GM21447 (cell line): Measurements from ENCODE around the gene EEF2K.
A peak's percentile ranks its signal among the peaks of the same experiment; 100 is the strongest.
"Not testable (repeated sequence)": the region's sequence is repeated elsewhere in the genome, so short reads cannot be mapped to it uniquely, and the experiment has no call there.

Source experiments
- ATAC-seq: cut with Tn5 transposase; IDR thresholded peaks from one replicate; pipeline ENCODE4 v1.9.1; 2021; ENCODE audit not compliant: unreplicated experiment

Gene EEF2K

DNA sequence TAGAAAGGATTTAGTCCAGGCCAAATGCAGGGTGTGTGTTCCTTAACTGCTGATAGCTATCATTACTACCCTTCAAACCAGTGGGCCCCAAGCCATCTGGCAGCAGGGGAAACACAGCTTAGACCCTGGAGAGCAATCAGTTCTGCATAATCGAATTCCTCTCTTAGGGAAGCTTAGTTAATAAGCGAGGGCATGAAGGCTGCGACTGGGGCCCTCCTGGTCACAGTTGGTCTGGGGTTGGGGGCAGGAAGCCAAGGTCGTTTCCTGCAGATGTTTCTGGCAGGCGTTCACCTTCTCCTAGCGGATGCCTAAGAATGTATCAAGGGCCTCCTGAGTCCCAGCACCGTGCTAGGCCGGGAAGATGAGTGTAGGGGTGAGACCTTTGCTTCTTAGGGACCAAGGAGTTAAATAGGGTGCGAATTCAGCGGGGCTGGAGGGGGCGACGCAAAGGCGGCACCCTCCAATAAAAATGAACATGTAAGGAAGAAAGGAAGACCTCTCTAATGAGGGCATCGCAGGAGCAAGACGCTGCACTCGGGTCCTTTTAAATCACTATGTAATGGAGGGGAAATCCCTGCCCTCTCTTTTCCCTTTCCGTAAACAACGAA is 16.5 kb upstream of the EEF2K start:
- no peak for ATAC-seq

DNA sequence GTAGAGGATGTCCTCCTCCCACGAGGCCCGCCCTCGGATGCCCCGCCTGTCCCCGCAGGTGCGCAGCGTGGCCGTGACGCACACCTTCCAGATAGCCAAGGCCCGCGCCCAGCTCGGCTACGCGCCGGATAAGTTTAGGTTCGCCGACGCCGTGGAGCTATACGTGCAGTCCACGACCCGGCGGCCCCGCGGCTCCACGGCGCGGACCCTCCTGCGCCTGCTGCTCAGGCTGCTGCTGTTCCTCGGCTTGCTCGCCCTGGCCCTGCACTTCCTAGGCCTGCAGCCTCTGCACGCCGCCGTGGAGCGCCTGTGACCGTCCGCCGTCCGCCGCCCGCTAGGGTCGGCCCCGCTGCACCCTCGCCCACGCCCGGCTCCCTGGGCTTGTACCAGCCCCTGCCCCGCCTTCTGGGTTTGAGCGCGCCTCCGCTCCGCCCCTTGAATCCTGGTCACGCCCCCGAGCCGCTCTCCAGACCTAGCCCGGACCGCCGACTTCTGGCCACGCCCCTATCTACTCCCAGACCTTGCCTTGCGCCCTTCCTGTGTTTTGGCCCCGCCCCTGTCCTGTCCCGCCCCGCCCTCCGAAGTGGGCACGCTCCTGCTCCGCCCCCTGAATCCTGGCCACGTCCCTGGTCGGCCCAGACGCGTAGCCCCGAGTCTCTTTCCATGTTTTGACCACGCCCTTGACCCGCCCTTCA is 15.8 kb upstream of the EEF2K start:
- peak; percentile 50 for ATAC-seq

DNA sequence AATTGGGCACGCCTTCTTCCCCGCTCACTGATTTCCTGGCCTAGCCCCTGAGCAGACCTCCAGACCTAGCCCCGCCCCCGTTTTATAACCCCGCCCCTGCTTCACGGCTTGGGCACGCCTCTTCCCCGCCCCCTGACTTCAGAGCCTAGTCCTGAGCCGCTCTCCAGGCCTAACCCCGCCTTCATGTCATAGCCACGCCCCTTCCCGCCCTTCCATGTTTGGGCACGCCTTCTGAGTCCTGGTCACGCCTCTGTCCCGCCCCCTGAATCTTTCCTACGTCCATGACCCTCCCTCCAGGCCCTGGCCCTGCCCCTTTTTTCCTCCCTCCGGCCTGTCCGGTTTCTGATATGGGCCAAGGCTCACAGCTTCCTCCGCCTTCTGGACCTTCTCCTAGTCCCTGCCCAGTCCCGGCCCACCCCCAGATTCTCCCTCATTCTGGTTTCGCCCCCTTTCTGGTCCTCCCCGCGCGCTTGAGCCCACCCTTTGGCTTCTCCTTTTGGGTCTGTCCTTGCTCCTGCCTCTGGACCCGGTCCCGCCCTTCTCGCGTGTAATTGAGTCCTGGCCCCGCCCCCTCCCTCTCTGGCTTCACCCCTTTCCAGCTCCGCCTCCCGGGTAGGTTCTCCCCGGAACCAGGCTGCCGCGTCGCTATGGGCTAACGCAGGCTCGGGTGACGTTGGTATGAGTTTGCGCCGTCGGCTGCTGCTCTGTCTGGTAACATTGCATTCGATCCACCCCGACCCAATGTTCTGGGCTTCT is 15.1 kb upstream of the EEF2K start:
- peak; percentile 43 for ATAC-seq

DNA sequence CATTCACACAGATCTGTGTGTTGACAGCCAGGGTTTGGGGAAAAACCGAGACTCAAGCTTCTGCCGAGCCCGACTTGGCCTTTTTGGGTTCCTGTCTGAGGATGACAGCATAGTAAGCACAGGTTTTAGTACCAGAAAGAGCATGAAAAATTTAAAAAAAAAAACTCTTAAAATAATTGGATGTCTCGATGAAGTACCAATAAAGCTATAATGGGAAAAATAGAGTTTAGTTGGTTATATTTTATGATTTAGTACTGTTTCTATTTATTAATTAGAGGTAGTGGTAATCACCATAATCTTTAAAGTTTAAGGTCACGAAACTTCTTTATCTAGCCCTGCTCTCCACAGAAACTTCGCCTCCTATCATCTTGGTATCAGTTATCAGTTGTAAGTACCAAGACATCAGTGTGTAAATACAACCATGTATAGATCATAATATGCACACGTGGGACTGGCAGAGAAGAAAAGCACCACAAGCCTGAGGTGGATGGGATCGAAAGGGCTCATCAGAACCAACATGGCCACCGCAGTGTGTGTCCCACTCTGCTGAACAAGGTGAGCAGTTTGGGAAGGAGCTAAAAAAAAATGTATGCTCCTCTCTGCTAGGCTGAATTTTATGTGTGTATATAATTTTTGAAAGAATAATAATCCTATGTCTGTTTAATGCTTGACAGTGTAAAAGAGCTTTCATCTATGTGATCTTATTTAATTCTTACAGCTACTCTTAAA is 14.4 kb upstream of the EEF2K start:
- no peak for ATAC-seq

DNA sequence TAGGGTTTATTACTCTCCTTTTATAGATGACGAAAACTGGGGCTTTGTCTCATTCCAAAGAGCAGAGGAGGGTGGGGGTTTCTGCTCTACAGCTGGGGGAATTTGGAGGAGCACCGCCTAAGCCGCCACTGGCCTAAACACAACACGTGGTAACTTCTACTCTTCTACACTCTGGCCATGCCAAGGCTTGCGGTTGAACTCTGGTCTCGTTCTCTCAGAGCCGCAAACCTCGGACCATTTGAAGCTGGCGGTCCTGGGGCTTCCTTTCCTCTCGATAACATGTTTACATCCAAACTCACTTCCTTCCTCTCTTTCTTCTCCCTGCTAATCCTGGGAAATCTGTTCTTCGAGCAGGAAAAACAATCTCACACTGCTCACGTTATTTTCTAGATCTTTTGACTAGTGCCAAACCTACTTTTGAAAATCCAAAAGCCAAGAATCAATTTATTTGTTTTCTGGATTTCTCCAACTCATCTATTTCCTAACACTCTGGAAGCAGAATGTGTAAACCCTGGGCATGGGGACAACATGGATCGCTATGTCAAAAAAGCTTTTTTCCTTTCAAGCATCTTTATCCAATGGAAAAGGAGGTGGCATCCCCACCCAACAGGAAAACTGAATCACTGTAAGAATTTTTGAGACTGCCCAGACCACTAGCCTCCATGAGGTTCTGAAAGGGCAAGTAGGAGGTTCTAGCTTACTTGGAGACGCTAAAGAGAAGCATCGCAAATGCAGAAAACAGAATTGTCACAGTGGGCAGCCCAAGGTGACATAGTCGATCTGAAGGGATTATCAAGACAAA is 13.6 kb upstream of the EEF2K start:
- peak; percentile 22 for ATAC-seq

DNA sequence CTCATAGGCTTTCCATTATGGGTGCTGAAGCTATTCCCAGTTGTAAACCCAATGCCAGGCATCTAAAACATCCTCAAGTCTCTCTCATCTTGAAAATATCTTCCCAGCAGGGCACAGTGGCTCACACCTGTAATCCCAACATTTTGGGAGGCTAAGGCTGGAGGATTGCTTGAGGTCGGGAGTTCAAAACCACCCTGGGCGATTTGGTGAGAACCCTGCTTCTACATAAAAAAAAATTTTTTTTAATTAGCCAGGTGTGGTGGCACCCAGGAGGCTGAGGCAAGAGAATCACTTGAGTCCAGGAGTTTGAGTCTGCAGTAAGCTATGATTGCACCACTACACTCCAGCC is 13.0 kb upstream of the EEF2K start:
- ATAC-seq: no peak

DNA sequence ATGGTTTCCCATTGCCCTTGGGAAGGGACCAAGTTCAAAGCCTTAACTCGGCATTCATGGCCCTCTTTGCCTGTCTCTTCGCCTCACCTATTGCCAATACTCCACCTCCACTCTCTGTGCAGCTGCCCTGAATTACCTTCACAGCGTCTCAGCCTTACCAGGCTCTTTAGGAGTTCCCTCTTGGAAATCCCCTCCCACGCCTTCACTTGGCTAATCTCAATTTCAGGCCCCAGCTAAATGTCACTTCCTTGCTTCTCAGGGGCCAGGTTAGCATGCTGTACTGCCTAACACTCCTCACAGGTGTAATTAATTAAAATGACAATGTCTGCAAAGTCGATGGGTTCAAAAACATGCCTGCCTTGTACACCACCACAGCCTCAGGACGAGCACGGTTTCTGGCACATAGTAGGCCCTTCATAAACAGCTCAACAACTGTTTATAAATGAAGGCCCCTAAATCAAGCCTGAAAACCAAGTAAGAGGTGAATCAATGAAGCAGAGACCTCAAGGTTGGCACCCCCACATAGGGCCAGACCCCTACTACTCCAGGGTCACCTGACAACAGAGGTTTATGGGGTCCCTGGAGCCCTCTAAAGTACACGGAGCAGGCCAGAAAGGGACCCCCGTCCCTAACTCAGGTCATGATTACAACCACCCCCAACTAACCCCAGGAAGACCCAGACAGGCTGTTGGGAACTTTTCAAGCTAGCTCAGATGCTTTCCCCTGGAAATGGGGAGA is 11.2 kb upstream of the EEF2K start:
- ATAC-seq: no peak

DNA sequence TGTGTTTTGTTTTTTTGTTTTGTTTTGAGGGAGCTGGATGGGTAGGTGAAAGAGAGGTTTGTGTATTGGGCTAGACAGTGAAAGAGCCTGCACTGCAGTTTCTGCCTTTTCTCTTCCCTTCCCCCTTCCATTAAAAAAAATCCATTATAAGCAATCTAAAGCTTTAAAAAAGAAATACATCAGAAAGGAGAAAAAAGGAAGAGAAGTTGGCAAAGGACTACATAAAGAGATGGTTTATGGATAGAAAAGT is 10.7 kb upstream of the EEF2K start:
- no peak for ATAC-seq

DNA sequence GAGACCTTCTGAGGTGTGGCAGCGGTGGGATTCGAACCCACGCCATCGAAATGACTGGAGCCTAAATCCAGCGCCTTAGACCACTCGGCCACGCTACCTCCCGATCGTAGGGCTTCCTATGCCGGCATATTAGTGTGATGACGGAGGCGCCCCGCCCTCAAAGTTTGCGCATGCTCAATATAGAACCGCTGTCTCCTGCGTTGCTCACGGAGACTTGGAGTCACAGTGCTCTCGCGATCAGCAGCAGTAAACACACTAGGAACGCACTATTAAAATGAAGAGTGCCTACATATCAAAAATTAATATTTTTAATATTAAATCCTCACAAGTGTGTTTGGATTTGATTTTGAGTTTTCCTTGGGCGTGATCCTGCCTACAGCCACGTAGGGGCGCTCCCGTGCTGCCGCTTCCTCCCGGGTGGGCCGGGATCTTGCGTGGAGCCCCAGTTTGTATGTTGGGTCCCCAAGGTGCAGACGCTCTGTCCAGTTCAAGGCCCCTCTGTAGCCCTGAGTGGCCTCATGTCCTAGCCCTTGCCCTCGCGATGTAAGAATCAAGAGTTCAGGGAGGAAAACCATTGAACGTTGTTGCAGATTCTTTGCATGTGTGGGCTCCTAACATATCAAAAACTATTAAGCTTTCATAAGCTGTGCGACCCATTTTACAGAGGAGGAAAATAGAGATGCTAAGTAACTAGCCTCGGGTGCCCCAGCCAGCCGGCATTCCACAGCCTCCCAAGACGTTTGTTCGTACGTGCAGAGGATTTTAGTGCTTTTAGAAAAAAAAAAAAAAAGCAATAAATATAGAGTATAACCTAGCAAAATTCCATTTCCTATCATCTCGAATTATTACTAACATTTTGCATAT is 10.2 kb upstream of the EEF2K start:
- ATAC-seq: no peak

DNA sequence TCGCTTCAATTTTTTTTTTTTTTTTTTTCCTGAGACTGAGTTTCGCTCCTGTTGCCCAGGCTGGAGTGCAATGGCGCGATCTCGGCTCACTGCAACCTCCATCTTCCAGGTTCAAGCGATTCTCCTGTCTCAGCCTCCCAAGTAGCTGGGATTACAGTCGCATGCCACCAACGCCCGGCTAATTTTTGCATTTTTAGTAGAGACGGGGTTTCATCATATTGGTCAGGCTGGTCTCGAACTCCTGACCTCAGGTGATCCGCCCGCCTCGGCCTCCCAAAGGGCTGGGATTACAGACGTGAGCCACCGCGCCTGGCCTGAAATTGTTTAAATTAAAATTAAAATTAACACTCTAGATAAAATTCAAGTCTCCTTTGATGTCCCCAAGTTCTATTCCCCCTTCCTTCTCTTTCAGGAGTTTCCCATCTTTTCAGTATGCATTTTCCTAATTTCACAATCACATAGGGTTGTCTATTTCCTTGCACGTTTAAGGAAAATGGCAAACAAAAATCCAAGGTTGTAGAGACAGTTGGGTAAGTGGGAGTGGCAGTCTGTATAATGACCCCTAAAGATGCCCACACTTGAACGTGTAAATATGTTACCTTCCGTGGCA is 9.4 kb upstream of the EEF2K start:
- ATAC-seq: not testable (repeated sequence)

DNA sequence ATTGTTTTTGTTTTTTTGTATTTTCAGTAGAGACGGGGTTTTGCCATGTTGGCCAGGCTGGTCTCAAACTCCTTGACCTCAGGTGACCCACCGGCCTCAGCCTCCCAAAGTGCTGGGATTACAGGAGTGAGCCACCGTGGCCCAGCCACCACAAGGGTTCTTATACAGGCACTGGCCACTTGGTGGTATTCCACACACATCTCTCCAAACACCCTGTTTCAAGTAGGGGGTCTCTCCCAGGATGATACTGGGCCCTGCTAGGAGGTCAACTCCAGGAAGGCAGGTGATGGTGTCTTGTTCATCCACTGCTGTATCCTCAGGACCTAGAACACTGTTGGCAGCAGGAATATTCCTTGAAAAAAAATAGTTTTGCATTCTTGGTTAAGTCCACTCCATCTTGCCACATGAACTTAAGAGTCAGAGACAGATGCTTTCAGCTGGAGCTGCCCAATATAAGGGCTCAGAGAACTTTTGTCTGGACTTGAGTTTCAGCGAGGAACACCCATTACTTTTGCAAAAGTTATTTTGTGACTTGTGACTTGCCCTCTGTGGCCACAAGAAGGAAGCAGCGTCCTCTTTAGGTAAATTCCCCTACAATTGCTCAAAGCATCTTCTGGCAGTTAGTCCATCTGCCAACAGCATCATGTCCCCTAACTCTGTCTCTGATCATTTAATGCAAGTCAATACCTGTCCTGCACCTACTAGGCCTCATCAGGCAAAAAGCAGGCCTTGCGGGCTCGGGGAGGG is 7.4 kb upstream of the EEF2K start:
- no peak for ATAC-seq

DNA sequence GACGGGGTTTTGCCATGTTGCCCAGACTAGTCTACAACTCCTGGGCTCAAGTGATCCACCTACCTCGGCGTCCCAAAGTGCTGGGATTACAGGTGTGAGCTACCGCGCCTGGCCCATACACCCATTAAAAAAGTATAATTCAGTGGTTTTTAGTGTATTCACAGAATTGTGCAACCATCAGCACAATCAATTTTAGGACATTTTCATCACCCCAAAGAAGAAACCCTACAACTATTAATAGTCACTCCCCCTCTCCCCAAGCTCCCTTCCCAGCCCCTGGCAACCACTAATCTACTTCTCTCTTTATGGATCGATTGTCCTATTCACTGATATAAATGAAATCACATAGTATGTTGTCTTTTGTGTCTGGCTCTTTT is 3.8 kb upstream of the EEF2K start:
- no peak for ATAC-seq

DNA sequence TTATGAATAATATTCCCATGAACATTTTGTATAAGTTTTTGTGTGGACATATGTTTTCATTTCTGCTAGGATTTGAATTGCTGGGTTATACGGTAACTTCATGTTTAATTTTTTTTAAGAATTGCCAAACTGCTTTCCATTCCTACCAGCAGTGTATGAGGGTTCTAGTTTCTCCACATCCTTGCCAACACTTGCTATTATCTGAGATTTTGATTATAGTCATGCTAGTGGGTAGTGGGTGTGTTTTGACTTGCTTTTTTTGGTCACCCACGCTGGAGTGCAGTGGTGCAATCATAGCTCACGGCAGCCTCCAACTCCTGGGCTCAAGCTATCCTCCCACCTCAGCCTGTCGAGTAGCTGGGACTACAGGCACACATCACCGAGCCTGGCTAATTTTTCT is 3.0 kb upstream of the EEF2K start:
- ATAC-seq: no peak

DNA sequence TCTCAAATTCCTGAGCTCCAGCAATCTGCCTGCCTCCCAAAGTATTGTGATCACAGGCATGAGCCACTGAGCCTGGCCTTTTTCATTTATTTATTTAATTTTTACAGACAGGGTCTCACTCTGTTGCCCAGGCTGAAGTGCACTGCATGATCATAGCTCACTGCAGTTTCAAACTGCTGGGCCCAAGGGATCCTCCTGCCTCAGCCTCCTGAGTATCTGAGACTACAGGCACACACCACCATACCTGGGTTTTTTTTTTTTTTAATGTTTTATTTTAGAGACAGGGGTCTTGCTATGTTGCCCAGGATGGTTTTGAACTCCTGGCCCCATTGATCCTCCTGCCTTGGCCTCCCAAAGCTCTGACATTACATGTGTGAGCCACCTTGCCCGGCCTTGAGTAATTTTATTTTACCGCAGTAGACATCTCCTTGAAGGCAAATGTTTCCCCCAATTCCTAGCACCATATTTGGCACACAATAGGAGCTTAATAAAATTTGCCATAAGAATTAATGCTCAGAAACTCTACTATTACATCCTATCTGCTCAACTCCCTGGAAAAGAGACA is 1.9 kb upstream of the EEF2K start:
- ATAC-seq: no peak

DNA sequence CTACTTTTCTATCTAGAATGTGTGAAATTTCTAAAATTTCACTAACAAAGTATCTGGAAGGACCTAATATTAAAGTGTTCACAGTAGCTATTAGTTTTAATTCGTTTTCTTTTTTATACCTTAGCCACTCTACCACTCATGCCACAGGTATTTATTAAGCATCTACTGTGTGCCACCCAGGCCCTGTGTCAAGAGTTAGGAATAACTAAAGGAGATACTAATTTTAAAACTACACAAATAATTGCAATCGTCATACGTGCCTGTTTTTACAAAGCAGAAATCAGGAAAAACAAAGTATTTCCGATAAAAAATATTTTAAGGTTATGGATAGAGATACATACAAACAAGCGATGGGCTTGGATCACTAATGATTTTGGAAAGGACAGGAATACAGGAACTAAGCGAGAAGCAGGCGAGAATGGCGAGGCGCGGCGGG is 483 bp upstream of the EEF2K start:
- ATAC-seq: no peak

DNA sequence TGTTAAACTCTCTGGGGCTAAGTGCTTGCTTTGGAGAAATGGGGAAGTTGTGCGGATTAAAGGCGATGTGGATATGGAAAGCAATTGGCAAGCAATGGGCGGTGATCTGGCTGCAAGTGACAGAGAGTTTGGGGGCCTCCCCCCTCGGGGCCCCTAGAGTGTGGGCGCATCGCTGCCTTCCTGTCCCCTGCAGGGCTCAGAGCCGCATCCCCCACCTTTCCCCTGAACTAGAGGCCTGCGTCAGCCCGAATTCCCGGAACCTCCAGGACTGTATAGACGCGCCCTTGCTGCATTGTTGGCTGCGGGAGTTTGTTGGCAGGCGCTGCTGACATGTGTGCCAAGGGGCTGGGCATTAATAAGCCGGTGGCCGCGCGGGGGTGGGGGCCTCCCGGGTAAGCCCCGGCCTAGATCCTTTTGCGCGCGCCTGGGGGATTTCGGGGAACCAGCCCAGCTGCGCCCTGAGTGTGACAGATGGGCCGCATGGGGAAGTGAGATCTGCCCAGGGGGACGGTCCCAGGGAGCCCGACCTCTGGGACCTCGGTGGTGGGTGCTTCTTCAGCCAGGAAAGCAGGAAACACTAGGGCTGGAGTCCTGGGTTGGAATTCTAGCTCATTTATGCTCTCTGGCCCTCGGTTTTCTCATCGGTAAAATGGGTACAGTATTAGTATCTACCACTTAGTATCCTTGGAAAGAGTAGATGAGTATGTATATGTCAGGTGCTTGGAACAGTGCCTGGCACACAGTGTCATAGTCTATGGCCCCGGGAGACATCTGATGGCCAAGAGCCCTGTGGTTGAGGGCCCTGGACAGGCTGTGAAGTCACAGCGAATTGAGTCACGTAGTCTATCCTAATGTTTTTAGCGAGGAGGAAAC is 1.0 kb downstream of the EEF2K start:
- peak; percentile 58 for ATAC-seq

DNA sequence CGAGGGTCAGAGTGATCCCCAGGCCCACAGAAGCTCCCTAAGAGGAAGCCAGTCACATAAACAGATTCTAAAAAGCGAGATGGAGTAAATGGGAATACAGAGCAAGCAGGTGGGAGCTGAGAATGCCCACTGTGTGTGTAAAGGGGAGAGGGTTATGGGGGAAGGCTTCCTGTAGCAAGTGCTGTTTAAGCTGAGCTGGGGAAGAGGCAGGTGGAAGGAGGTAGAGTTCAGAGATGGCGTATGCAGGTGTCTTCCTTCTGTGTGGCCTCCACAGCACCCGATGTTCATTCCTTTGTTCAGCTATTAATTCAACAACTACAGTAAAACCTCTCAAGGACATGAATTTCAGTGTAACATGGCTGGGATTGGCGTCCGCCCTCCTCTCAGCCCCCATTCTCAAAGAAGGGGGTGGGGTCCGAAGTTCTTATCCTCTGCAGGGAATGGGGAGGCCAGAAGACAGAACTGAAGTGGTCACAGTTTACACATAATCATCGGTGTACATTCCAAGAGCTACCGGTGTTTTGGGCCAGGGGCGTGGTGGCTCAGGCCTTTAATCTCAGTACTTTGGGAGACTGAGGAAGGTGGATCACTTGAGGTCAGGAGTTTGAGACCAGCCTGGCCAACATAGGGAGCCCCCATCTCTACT is 1.8 kb downstream of the EEF2K start:
- no peak for ATAC-seq
